Fibroblast of villous mesenchyme (primary cell): ENCODE results near the gene RASGEF1C. TPM values are rescaled to one million over a fixed set of nuclear protein-coding genes. Genes with fewer than 3 reads are reported as not detected.
"Not testable (repeated sequence)": the region's sequence is repeated elsewhere in the genome, so short reads cannot be mapped to it uniquely, and the experiment has no call there.

Experiments used
- DNase-seq: peaks from one replicate; pipeline ENCODE4 v3.0.0-alpha.2; 2010; ENCODE audit warnings: low read depth
- H3K4me3 ChIP-seq: 2 replicates; pipeline ENCODE4 v1.5.1; 2011; ENCODE audit warnings: low read depth, mild to moderate bottlenecking, low read length
- total RNA-seq: library from RNA; depleted of rRNA; stranded (reverse); fragments of >200 nt; gene quantifications from 2 replicates; pipeline ENCODE4 v1.2.3, GENCODE V29; 2012
- TF ChIP-seq, protein P1 (sequence below): IDR thresholded peaks from 2 replicates; pipeline ENCODE4 v1.5.1; 2012; ENCODE audit warnings: low read depth, mild to moderate bottlenecking, low read length; ENCODE audit not compliant: insufficient read depth

RASGEF1C gene
- total RNA-seq, 1 donor, result not detected

DNA sequence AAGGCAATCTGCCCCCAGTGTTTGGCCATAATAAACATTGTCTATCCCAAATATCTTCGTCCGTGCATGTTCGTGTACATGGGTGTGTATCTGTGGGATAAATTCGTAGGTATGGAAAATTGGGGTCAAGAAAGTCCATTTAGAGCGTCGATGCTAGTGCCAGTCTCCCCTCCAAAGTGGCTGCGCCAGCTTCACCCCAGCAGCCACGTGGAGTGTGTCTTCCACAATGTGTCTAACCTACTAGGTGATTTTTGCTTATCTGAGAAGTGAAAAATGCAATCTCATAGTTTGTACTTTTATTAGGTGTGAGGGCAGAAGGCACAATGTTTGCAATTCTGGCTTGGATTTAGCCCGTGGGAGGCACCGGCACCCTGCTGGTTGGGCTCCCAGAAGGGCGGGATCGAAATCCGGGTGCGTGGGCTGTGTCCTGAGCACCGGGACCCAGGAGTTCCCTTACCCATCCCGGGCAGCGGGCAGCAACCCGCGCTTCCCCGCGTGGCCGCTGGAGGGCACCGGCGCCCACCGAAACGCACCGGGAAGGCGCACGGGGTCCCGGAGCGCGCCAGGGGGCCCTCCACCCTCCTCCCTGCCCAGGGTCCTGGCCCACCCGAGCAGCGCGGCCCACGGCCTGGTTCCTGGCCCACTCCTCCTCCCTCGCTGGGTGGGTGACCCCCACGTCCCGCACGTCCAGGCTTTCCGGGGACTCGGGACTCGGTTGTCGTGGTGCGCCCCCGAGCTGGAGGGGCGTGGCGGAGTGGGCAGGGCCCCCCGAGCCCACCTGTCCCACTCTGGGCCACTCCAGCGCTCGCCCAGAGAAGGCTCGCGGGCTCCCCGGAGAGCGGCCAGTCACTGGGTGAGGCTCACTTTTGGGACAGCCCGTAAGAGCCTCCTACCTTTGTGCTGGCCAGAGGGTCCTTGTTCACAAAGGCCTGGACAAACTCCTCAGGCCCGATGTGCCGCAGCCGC, 82.0 kb downstream of the RASGEF1C start:
- TF ChIP-seq, protein P1, sequence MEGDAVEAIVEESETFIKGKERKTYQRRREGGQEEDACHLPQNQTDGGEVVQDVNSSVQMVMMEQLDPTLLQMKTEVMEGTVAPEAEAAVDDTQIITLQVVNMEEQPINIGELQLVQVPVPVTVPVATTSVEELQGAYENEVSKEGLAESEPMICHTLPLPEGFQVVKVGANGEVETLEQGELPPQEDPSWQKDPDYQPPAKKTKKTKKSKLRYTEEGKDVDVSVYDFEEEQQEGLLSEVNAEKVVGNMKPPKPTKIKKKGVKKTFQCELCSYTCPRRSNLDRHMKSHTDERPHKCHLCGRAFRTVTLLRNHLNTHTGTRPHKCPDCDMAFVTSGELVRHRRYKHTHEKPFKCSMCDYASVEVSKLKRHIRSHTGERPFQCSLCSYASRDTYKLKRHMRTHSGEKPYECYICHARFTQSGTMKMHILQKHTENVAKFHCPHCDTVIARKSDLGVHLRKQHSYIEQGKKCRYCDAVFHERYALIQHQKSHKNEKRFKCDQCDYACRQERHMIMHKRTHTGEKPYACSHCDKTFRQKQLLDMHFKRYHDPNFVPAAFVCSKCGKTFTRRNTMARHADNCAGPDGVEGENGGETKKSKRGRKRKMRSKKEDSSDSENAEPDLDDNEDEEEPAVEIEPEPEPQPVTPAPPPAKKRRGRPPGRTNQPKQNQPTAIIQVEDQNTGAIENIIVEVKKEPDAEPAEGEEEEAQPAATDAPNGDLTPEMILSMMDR, result peak; percentile 70
- H3K4me3 ChIP-seq, result no peak overlapping the region
- peak; percentile 7 for DNase-seq

DNA sequence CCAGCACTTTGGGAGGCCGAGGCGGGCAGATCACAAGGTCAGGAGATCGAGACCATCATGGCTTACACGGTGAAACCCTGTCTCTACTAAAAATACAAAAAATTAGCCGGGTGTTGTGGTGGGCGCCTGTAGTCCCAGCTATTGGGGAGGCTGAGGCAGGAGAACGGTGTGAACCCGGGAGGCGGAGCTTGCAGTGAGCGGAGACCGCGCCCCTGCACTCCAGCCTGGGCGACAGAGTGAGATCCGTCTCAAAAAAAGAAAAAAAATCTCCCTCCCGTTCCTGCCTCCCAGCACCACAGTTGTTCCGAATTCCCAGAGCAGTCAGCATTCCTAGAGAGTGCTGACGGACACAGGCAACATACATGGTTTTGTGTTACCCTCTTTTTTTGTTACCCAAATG, 82.9 kb downstream of the RASGEF1C start:
- not testable (repeated sequence) for DNase-seq, H3K4me3 ChIP-seq

DNA sequence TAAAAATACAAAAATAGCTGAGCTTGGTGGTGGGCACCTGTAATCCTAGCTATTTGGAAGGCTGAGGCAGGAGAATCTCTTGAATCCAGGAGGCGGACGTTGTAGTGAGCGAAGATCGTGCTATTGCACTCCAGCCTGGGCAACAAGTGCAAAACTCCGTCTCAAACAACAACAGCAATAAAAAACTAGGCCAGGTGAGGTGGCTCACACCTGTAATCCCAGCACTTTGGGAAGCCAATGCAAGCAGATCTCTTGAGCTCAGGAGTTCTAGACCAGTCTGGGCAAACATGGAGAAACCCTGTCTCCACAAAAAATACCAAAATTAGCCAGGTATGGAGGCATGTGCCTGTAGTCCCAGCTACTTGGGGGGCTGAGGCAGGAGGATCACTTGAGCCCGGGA, 84.3 kb downstream of the RASGEF1C start:
- H3K4me3 ChIP-seq, DNase-seq: not testable (repeated sequence)

DNA sequence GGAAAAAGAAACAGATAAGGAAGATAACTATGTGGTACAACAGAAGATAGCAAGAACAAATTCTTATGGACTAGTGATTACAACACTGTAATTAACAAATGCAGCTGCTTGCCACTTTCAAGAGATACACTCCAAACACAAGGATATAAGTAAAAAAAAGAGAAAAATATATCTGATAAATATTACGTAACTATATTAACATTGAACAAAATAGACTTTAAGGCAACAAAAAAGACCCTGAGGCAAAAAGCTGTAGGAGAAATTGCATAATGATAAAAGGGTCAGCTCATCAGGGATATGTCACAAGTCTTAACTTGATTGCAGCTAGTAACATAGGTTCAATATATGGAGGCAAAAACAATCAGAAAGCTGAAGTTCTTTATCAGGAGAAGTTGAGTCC, 86.1 kb downstream of the RASGEF1C start:
- TF ChIP-seq, protein P1, result no peak
- no peak overlapping the region for H3K4me3 ChIP-seq
- DNase-seq, result no peak

DNA sequence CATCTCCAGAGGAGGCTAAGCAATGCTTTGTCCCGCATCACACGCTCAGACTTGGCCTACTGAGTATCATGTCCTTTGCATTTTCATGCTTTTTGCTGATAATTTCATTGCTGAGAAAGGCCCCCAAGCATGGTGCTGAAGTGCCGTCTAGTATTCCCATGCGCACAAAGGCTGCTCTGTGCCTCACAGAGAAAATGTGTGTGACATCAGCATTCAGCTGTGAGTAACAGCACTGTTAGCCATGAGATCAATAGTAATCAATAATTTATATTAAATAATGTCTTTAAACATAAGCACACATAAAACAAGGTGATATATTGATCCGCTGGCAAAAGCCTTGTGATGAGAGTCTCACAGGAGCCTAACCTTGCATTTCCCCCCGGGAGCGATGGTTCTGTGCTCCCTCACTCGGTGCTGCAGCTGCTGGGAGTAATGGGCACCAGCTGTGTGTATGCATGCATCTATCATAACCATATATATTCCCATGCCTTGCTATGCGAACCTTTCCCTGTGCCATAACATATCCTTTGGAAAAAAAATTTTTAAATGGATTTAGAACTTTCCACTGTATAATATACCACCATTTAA, 87.1 kb downstream of the RASGEF1C start:
- DNase-seq, result no peak
- TF ChIP-seq, protein P1, result no peak
- no peak overlapping the region for H3K4me3 ChIP-seq

DNA sequence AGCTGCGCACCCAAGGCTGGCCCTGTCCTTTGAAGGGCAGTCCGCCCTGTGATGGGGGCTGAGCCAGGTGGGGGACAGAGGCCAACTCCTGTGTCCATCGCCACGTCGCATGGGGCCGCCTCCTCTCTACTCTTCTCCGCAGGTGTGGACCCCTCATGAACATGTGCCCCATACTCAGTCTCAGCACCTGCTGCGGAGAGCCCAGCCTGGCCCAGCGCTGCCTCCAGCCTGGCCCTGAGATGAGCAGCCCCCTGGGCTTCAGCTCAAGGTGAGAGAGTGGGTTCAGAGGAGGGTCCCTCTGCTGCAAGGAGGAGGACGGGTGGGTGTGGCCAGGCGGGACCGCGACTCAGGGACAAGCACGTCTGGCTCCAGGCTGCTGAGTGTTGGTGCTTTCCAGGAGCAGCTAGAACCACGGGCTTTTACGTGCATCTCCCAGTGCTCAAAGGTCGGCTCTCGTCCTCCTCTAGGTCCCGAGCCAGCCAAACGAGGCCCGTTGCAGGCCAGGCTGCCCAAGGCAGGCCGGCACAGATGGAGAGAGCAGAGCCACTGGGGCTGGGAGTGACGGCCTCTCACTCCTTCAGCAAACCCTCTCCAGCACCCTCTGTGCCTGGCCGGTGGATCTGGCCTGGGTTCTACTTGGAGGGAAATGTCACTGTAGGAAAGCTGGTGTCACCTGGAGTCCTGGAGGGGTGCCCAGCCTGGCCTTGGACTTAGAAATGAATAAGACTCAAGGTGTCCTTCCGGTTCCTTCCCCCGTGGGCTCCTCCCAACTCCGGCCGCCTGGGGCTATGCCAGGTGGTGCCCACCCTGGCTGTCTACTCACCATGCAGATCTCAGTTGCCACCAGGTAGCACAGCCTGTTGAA, 88.5 kb downstream of the RASGEF1C start:
- DNase-seq, result no peak
- TF ChIP-seq, protein P1, result no peak

DNA sequence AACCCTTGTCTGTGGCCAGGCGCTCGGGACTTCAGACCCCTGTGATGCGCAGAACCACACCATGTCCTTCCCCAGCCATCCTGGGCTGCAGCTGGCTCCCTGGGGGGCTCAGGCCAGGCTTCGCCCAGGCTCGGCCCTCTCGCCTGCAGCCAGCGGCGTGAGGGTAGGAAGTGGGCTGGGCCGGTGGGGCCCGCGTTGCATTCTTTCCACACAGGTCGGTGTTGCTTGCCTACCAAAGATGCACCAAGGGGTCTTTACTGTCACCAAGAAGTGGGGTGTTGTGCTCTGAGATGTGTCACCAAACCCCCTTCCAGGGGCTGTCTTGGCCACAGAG, 89.1 kb downstream of the RASGEF1C start:
- no peak overlapping the region for H3K4me3 ChIP-seq
- TF ChIP-seq, protein P1, result no peak
- DNase-seq, result no peak

More for the DNA sequence above, 88.5 kb downstream of the RASGEF1C start:
- H3K4me3 ChIP-seq, result no peak overlapping the region
